C4-2B (cell line): ENCODE results near the gene BNC1.

ENCODE experiments used
- H3K27ac ChIP-seq: fragments of 450-650 bp; 2 replicates; pipeline ENCODE4 v1.5.1; 2017
- ZFX ChIP-seq: fragments of 450-650 bp; IDR thresholded peaks from 2 replicates; pipeline ENCODE4 v1.6.1; 2017
- TF ChIP-seq, protein P1 (sequence below): fragments of 450-650 bp; conservative IDR thresholded peaks from 2 replicates; pipeline ENCODE4 v1.5.1; 2017; ENCODE audit warnings: mild to moderate bottlenecking

Gene BNC1

DNA sequence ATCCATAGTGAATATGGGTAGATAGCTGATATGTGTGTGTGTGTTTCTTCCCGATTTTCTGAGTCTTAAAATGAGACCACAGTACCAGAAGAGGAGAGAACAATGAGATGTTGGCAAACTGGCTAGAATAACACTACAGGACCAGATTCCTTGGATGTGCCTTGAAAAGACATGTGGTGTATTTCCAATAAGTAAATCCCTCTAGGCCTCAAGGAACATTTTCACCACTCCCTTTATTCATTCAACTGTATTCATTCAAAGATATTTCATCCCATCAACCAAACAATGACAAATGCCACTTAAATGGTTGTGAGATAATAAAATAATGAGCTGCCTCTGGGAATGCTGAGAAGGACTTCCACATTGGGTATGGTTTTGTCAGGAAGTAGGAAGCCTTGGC is 8.7 kb upstream of the BNC1 start:
- no peak overlapping the region for H3K27ac ChIP-seq
- no peak for TF ChIP-seq ZFX
- TF ChIP-seq, protein P1, sequence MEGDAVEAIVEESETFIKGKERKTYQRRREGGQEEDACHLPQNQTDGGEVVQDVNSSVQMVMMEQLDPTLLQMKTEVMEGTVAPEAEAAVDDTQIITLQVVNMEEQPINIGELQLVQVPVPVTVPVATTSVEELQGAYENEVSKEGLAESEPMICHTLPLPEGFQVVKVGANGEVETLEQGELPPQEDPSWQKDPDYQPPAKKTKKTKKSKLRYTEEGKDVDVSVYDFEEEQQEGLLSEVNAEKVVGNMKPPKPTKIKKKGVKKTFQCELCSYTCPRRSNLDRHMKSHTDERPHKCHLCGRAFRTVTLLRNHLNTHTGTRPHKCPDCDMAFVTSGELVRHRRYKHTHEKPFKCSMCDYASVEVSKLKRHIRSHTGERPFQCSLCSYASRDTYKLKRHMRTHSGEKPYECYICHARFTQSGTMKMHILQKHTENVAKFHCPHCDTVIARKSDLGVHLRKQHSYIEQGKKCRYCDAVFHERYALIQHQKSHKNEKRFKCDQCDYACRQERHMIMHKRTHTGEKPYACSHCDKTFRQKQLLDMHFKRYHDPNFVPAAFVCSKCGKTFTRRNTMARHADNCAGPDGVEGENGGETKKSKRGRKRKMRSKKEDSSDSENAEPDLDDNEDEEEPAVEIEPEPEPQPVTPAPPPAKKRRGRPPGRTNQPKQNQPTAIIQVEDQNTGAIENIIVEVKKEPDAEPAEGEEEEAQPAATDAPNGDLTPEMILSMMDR, result no peak

DNA sequence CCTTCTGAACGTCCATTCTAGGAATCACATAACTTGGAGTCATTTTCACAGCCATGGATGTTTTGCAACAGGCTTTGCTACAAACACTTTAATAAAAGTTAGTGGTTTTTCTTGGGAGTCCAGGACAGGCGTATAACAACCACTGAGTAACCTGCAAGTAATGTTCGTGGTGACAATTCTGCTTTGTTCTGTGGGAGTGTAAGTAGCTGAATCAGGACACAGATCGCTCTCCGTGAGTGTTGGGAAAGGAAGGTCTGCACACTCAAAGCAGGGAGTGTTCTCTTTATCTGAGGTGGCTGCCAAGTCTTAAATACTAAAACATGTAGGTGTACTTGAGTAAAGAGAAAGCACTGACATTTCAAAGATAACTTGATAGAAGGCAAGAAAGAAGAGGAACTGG is 7.9 kb upstream of the BNC1 start:
- H3K27ac ChIP-seq, result no peak overlapping the region
- no peak for TF ChIP-seq ZFX
- TF ChIP-seq, protein P1, result no peak

DNA sequence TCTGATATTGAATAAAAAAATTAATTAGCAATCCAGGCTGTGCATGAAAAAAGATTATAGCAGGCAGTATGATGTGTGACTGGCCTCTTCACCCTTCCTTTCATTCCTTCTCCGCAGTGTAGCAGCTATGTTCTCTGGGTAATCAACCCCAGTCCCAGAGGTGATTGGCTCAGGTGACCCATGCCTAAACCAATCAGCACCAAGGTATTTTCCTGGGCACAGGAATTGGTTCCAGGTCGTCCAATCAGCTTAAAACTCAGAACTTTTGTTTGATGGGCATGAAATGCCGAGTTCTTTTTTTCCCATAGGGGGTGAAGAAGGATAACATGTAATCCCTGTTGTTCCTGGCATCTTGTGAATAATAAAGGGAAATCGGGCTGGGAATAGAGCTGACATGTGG is 5.8 kb upstream of the BNC1 start:
- TF ChIP-seq ZFX, result no peak
- TF ChIP-seq, protein P1, result no peak
- no peak overlapping the region for H3K27ac ChIP-seq

DNA sequence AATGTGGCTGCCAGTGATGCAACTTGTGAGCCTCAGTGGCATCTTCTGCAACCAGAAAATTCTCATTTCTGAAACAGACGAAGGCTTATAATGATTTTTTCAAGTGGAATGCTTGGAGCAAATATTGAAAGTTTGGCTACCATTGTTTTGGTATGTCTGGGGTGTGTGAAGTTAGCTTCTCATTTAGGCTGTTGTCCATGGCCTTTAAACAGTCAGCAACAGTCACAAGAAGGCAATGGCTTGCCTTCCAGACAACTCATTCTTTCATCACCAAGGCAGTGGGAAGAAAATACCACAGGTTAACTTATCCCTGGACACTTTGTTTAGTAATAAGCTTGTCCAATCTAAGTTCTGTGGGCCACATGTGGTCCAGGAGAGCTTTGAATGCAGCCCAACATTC is 4.7 kb upstream of the BNC1 start:
- no peak overlapping the region for H3K27ac ChIP-seq
- no peak for TF ChIP-seq ZFX
- TF ChIP-seq, protein P1, result no peak

DNA sequence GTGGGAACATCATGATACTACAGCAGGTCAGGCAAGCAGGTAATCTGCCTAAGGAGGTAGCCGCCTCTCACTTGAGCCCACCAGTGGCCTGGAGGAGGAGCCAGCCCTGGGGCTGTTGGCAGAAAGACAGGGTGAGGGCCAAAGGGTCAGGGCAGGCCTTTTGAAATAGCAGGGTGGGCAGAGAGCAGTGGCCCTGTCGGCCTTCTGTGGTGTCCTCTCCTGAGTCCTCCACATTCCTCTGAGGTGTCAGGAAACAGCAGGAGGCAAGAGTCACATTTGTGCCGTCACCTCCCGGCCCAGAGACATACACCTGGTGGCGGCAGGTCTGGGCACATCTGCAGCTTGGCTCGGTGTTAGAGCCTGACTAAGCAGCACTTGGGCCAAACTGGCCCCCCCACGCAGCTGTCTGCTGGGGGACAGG is 3.9 kb upstream of the BNC1 start:
- no peak overlapping the region for H3K27ac ChIP-seq
- TF ChIP-seq, protein P1, result no peak
- TF ChIP-seq ZFX, result no peak

DNA sequence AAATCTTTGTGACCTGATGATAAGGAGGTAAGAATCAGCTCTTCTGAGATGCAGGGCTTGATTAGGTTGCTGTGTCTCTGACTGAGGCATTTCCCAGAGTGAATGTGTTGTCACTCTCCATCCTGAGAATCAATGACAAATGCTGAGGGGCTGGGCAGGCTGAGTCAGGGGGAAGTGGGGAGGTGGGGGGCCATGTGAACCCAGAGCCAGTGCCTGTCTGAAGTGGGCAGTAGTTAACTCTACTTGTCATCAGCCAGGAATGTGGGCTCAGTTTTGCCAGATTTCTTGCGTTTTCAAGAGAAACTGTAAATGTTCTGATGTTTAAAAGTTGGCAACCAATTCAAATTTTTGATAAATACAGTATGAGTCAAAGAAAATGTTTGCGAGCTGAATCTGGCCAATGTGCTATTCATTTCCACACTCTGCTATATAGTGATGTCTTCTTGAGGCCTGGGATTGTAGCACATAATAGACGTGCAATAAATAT is 3.1 kb upstream of the BNC1 start:
- no peak overlapping the region for H3K27ac ChIP-seq
- TF ChIP-seq, protein P1, result no peak
- no peak for TF ChIP-seq ZFX

DNA sequence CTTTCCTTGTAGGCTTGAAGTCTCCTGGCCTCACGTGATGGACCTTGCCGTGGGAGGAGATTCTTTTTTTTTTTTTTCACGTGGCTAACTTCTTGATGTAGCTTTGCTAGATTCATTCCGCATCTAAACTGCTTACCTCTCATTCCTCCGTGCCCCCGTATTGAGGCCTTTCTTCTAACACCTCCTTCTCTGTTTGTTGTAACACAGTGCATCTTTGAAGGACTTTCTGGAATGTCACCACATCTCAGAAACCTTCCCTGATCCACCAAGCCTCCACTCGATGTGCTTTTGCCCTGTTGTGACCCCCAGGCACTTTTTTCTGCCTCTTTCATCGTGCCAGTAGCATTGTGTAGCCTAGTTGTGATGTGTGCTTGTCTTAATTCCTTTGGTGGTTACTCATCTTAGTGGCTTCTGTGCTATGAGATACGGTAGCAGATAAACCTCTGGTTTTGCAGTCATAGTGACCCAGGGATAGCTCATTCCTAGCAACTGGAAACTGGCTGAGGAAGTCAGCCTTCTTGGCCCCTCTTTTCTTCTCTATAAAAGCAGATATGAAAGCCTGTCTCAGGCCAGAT is 1.6 kb upstream of the BNC1 start:
- H3K27ac ChIP-seq, result no peak overlapping the region
- TF ChIP-seq, protein P1, result no peak
- TF ChIP-seq ZFX, result no peak
